ENCODE results near the gene TYW5.

The TYW5 gene

DNA sequence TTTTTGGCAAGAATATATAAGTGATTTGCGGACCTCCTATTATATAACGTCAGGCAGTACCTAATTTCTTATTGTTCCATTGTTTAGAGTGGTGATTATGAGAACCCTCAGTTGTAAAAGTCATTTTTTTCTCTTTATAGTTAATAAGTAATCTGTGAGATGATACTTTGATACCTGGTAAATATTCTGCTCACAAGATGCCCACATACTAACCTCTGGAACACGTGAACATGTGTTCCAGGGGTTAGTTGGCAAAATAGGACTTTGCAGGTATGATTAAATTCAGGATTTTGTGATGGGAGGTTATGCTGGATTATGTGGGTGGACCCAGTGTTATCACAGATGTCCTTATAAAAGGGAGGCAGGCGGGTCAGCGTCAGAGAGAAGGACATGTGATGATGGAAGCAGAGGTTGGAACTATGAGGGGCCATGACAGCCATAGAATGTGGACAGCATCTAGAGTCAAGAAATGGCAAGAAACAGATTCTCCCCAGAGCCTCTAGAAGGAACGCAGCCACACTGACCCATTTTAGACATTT, 16.9 kb upstream of the TYW5 start:
- H3K27me3 Mint-ChIP-seq (ENCODE audit: low read depth, poor library complexity) = no peaks in the 10 kb centered on the region
- no peak for DNase-seq
- peaks cover 26% of the 10 kb centered on the region for H3K36me3 Mint-ChIP-seq (ENCODE audit: low read depth)
- H3K4me1 Mint-ChIP-seq = no peaks in the 10 kb centered on the region
- no peak overlapping the region for H3K4me3 Mint-ChIP-seq
- TF ChIP-seq, protein P1, sequence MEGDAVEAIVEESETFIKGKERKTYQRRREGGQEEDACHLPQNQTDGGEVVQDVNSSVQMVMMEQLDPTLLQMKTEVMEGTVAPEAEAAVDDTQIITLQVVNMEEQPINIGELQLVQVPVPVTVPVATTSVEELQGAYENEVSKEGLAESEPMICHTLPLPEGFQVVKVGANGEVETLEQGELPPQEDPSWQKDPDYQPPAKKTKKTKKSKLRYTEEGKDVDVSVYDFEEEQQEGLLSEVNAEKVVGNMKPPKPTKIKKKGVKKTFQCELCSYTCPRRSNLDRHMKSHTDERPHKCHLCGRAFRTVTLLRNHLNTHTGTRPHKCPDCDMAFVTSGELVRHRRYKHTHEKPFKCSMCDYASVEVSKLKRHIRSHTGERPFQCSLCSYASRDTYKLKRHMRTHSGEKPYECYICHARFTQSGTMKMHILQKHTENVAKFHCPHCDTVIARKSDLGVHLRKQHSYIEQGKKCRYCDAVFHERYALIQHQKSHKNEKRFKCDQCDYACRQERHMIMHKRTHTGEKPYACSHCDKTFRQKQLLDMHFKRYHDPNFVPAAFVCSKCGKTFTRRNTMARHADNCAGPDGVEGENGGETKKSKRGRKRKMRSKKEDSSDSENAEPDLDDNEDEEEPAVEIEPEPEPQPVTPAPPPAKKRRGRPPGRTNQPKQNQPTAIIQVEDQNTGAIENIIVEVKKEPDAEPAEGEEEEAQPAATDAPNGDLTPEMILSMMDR (IDR thresholded peaks at IDR 0.05) = no peak
- peaks cover 3% of the 10 kb centered on the region for H3K9me3 Mint-ChIP-seq
- no peak overlapping the region for H3K27ac Mint-ChIP-seq

DNA sequence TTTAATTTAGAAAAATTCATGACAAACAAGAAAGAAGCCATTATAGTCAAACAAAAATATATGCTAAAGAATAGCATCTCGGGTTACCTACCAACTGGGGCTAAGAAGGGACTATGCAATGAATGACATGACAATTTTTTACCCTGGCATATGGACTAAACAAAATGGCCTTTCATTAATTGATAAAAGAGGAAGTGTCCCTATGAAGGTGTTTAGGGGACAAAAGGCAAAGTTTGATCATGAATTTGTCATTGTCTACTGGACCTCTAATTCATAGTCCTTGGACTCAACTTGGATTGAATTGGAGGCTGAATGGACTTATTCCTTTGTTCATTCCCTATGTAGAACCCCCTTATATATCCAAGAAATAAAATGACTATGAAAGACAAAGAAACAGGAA, 12.8 kb upstream of the TYW5 start:
- H3K27me3 Mint-ChIP-seq (ENCODE audit: low read depth, poor library complexity) = no peaks in the 10 kb centered on the region
- H3K4me1 Mint-ChIP-seq = no peaks in the 10 kb centered on the region
- no peaks in the 10 kb centered on the region for H3K9me3 Mint-ChIP-seq
- H3K27ac Mint-ChIP-seq = no peak overlapping the region
- TF ChIP-seq, protein P1 (IDR thresholded peaks at IDR 0.05) = no peak
- H3K4me3 Mint-ChIP-seq = no peak overlapping the region
- H3K36me3 Mint-ChIP-seq (ENCODE audit: low read depth) = peaks cover 22% of the 10 kb centered on the region
- DNase-seq = no peak

DNA sequence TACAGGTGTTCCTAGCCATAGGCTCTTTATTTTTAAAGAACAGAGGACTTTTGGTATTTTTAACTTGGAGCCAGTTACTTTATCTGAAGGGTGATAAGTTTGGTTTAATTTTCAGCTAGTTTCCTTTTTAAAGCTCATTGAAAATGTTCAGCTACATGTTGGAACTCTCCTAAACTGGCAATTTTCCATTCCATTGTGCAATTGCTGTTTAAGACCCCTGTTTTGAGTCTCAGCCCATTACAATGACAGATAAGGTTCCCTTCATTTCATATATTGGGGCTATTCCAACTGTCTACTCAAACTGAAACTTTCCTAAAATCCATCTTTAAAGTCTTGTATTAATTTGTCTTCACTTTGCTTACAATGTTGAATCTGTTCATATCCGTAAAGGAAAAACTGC, 11.7 kb upstream of the TYW5 start:
- Mint-ChIP-seq H3K36me3 (ENCODE audit: low read depth) (peaks cover 30% of the 10 kb centered on the region), H3K27ac (no peak overlapping the region), H3K4me1 (no peaks in the 10 kb centered on the region)

DNA sequence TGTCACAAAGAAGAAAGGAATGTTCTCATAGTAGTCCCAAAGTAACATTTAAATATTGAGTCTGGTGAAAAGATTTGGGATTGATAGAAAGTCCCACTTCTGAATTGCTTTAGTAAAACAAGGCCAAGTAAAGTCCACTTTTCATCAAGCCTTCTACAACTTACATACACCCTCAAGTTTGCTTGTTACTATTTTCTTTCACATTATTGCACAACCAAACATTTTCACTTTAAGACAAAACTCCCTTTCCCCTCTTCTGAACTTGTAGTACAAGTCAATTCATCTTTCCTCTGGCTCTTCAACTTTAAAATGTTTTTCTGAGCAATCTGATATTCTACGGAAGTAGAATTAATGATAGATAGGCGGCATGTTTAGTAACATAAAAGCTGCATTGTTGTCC, 11.1 kb upstream of the TYW5 start:
- Mint-ChIP-seq H3K4me1 (no peaks in the 10 kb centered on the region), H3K27ac (no peak overlapping the region), H3K27me3 (ENCODE audit: low read depth, poor library complexity) (no peaks in the 10 kb centered on the region), H3K36me3 (ENCODE audit: low read depth) (peaks cover 35% of the 10 kb centered on the region), H3K9me3 (no peaks in the 10 kb centered on the region), H3K4me3 (no peak overlapping the region)
- DNase-seq = no peak
- TF ChIP-seq, protein P1 (IDR thresholded peaks at IDR 0.05) = no peak

More for the DNA sequence above, 11.7 kb upstream of the TYW5 start:
- Mint-ChIP-seq H3K4me3 (no peak overlapping the region), H3K27me3 (ENCODE audit: low read depth, poor library complexity) (no peaks in the 10 kb centered on the region), H3K9me3 (no peaks in the 10 kb centered on the region)
- TF ChIP-seq, protein P1 (IDR thresholded peaks at IDR 0.05) = no peak
- no peak for DNase-seq

DNA sequence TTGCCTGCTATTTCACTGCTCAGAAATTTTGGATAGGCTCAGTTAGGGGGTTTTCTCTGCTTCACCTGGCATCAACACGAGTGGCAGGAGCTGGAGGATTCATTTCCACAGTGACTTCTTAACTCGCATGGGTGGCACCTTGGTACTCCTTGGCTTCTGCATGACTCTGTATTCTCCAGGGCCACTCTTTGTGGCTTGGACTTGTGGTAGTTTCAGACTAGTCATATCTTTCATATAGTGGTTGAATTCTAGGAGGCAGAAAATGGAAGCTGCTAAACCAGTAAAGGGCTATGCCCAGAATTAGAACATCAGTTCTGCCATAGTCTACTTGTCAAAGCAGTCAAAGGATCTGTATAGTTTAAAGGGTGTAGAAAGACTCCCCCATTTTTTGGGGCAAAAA, 6.9 kb upstream of the TYW5 start:
- no peak for DNase-seq
- TF ChIP-seq, protein P1 (IDR thresholded peaks at IDR 0.05) = no peak
- H3K4me3 Mint-ChIP-seq = no peak overlapping the region
- no peak overlapping the region for H3K27ac Mint-ChIP-seq
- no peaks in the 10 kb centered on the region for H3K27me3 Mint-ChIP-seq (ENCODE audit: low read depth, poor library complexity)
- peaks cover 53% of the 10 kb centered on the region for H3K36me3 Mint-ChIP-seq (ENCODE audit: low read depth)
- no peaks in the 10 kb centered on the region for H3K9me3 Mint-ChIP-seq
- H3K4me1 Mint-ChIP-seq = peaks cover 16% of the 10 kb centered on the region

DNA sequence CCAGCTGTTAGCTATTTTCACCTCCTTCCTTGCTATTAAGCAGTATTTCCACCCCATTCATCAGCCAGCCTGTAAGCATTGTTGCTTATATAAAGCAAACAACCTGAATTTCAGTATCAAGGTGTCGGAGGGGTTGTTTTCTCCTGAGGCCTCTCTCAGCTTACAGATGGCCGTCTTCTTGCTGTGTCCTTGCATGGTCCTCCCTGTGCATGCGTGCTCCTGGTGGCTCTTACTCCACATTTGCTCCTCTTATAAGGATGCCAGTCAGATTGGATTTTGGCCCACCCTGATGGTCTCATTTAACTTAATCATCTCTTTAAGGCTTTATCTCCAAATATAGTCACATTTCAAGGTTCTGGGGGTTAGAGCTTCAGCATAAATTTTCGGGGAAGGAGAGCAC, 2.7 kb upstream of the TYW5 start:
- Mint-ChIP-seq H3K27ac (peak overlapping the region; percentile 8), H3K9me3 (no peaks in the 10 kb centered on the region), H3K4me3 (peak overlapping the region; percentile 99), H3K27me3 (ENCODE audit: low read depth, poor library complexity) (no peaks in the 10 kb centered on the region), H3K36me3 (ENCODE audit: low read depth) (peaks cover 38% of the 10 kb centered on the region), H3K4me1 (peaks cover 47% of the 10 kb centered on the region)
- TF ChIP-seq, protein P1 (IDR thresholded peaks at IDR 0.05) = no peak
- no peak for DNase-seq

Data from nephron progenitor cell (in vitro differentiated cells).